WTC11 (cell line): ENCODE data around the gene PLEKHA3. TPM values are rescaled to one million over a fixed set of nuclear protein-coding genes. Genes with fewer than 3 reads are reported as not detected.

ENCODE experiments used
- ATAC-seq: fragments of 200-7000 bp; cut with Tn5 transposase; 2 replicates; pipeline ENCODE4 v1.10.0; 2021; ENCODE audit warnings: mild to moderate bottlenecking, moderate library complexity
- CTCF ChIA-PET: fragments of 300-600 bp; sonication (Branson Sonifier 250); formaldehyde crosslinking; loops from one replicate; lab custom pipeline; 2021; ENCODE audit warnings: antibody characterized with exemption; lab: Charles Lee
- POLR2A ChIA-PET: fragments of 350-600 bp; sonication (Branson Sonifier 250); formaldehyde crosslinking; loops from one replicate; lab custom pipeline; 2021; ENCODE audit warnings: antibody characterized with exemption; lab: Charles Lee
- DNase-seq: peaks from one replicate; pipeline ENCODE4 v3.0.0; 2021; ENCODE audit warnings: low spot score
- H3K27ac Mint-ChIP-seq: 2 replicates; pipeline ENCODE4 v1.8.0; 2021; ENCODE audit warnings: mixed read lengths
- H3K27me3 Mint-ChIP-seq: 2 replicates; pipeline ENCODE4 v1.8.0; 2021; ENCODE audit warnings: low read depth, mild to moderate bottlenecking, moderate library complexity, mixed read lengths
- H3K36me3 Mint-ChIP-seq: 2 replicates; pipeline ENCODE4 v1.8.0; 2021; ENCODE audit warnings: mixed read lengths
- H3K4me1 Mint-ChIP-seq: 2 replicates; pipeline ENCODE4 v1.8.0; 2022; ENCODE audit warnings: mixed read lengths
- H3K4me3 Mint-ChIP-seq: 2 replicates; pipeline ENCODE4 v1.8.0; 2021; ENCODE audit warnings: mild to moderate bottlenecking, moderate library complexity, mixed read lengths
- H3K9me3 Mint-ChIP-seq: 2 replicates; pipeline ENCODE4 v1.8.0; 2021; ENCODE audit warnings: mixed read lengths
- ATF3 ChIP-seq: sonication (generic); formaldehyde crosslinking; conservative IDR thresholded peaks from 2 replicates; pipeline ENCODE4 v1.8.1; 2022; ENCODE audit warnings: mild to moderate bottlenecking, missing genetic modification reagents
- ATF6 ChIP-seq: sonication (generic); formaldehyde crosslinking; IDR thresholded peaks from 2 replicates; pipeline ENCODE4 v1.8.1; 2023; ENCODE audit warnings: mild to moderate bottlenecking, missing genetic modification reagents
- CDX4 ChIP-seq: fragments of 250-450 bp; sonication (Bioruptor Pico); IDR thresholded peaks from 2 replicates; pipeline ENCODE4 v1.9.0; 2021; ENCODE audit warnings: moderate library complexity, mild to moderate bottlenecking, inconsistent platforms, borderline replicate concordance
- CTCF ChIP-seq: fragments of 200-600 bp; IDR thresholded peaks from 2 replicates; pipeline ENCODE4 v1.8.0; 2022; ENCODE audit warnings: antibody characterized with exemption
- ERG ChIP-seq: fragments of 250-450 bp; sonication (Bioruptor Pico); IDR thresholded peaks from 2 replicates; pipeline ENCODE4 v1.8.0; 2021; ENCODE audit warnings: mild to moderate bottlenecking
- NR1H2 ChIP-seq: sonication (generic); formaldehyde crosslinking; IDR thresholded peaks from 2 replicates; pipeline ENCODE4 v1.9.0; 2021; ENCODE audit warnings: mild to moderate bottlenecking, moderate library complexity, missing genetic modification reagents
- NR3C1 ChIP-seq: sonication (generic); formaldehyde crosslinking; conservative IDR thresholded peaks from 2 replicates; pipeline ENCODE4 v1.8.1; 2023; ENCODE audit warnings: low read depth, mild to moderate bottlenecking, missing genetic modification reagents
- SMAD3 ChIP-seq: sonication (generic); formaldehyde crosslinking; IDR thresholded peaks from 2 replicates; pipeline ENCODE4 v1.8.0; 2022; ENCODE audit warnings: missing genetic modification reagents, mild to moderate bottlenecking, borderline replicate concordance
- SOX15 ChIP-seq: fragments of 250-450 bp; sonication (Bioruptor Pico); IDR thresholded peaks from 2 replicates; pipeline ENCODE4 v1.9.0; 2021; ENCODE audit warnings: mild to moderate bottlenecking
- SP1 ChIP-seq: sonication (generic); formaldehyde crosslinking; conservative IDR thresholded peaks from 2 replicates; pipeline ENCODE4 v1.8.1; 2022; ENCODE audit warnings: missing genetic modification reagents
- STAT6 ChIP-seq: sonication (generic); formaldehyde crosslinking; conservative IDR thresholded peaks from 2 replicates; pipeline ENCODE4 v1.8.1; 2023; ENCODE audit warnings: mild to moderate bottlenecking, low read depth, missing genetic modification reagents, moderate library complexity
- TCF7 ChIP-seq: sonication (generic); formaldehyde crosslinking; IDR thresholded peaks from 2 replicates; pipeline ENCODE4 v1.8.0; 2022; ENCODE audit warnings: mild to moderate bottlenecking, low read depth, missing genetic modification reagents, moderate library complexity
- ZMAT4 ChIP-seq: fragments of 250-450 bp; sonication (Bioruptor Pico); IDR thresholded peaks from 2 replicates; pipeline ENCODE4 v1.9.0; 2021; ENCODE audit warnings: mild to moderate bottlenecking
- ZNF121 ChIP-seq: sonication (generic); formaldehyde crosslinking; IDR thresholded peaks from 2 replicates; pipeline ENCODE4 v1.8.0; 2023; ENCODE audit warnings: missing genetic modification reagents
- ZNF138 ChIP-seq: sonication (generic); formaldehyde crosslinking; conservative IDR thresholded peaks from 2 replicates; pipeline ENCODE4 v1.8.1; 2022; ENCODE audit warnings: mild to moderate bottlenecking, moderate library complexity, missing genetic modification reagents
- ZNF423 ChIP-seq: fragments of 250-450 bp; sonication (Bioruptor Pico); IDR thresholded peaks from 2 replicates; pipeline ENCODE4 v2.1.2; 2022; ENCODE audit warnings: mild to moderate bottlenecking, moderate library complexity
- ZSCAN18 ChIP-seq: fragments of 250-450 bp; sonication (Bioruptor Pico); IDR thresholded peaks from 2 replicates; pipeline ENCODE4 v2.1.2; 2022; ENCODE audit warnings: mild to moderate bottlenecking, moderate library complexity
- total RNA-seq: library from RNA; stranded (reverse); gene quantifications from 3 replicates; pipeline ENCODE4 v1.2.3, GENCODE V29; 2021

Gene PLEKHA3
- total RNA-seq, 1 experiment from 2014 or later: 18.7 TPM

- TF ChIP-seq NR1H2 (no peak), SP1 (no peak), TCF7 (CRISPR knock-in tag) (no peak), CDX4 (CRISPR knock-in tag) (no peak), ATF6 (CRISPR knock-in tag) (no peak), ATF3 (CRISPR knock-in tag) (no peak), ERG (CRISPR knock-in tag) (no peak), ZNF138 (CRISPR knock-in tag) (no peak), STAT6 (no peak), ZMAT4 (CRISPR knock-in tag) (no peak), SMAD3 (CRISPR knock-in tag) (no peak), ZSCAN18 (no peak), ZNF423 (CRISPR knock-in tag) (no peak), NR3C1 (CRISPR knock-in tag) (no peak), SOX15 (CRISPR knock-in tag) (no peak), ZNF121 (CRISPR knock-in tag) (no peak), CTCF (no peak)
- CTCF ChIA-PET: interaction anchor here (1.4 kb wide), 1 partner anchor 34 kb away, joined by 3 read pairs; the partner anchor contains the start of genes PJVK and PRKRA
- POLR2A ChIA-PET: no interaction called here
- Mint-ChIP-seq H3K27ac (no peak overlapping the region), H3K4me1 (peaks cover 19% of the 10 kb centered on the region), H3K27me3 (no peaks in the 10 kb centered on the region), H3K4me3 (no peak overlapping the region), H3K36me3 (peaks cover 3% of the 10 kb centered on the region), H3K9me3 (no peaks in the 10 kb centered on the region)
- no peak for ATAC-seq
- DNase-seq: no peak
Measured at GRCh38 chr2:178485356-178485755, 5.1 kb downstream of the PLEKHA3 start.
